GM12872 (cell line): Measurements from ENCODE around the gene ATXN1.

ENCODE experiments used
- TF ChIP-seq, protein P1 (sequence below): IDR thresholded peaks from 3 replicates; pipeline ENCODE4 v1.5.1; 2011; ENCODE audit warnings: low read depth, mild to moderate bottlenecking, low read length, moderate library complexity; ENCODE audit not compliant: insufficient read depth

ATXN1 gene

DNA sequence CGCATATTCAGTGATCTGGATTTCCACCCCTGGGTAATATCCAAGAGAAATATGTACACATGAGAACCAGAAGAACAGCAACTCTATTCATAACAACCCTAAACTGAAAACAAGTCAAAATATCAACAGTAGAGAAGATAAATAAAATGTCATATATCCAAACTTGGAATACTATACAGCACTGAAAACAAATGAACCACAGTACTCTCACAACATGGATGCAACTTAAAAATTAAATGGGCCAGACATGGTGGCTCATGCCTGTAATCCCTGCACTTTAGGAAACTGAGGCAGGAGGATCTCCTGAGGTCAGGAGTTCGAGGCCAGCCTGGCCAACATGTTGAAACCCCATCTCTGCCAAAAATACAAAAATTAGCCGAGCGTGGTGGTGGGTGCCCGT is 16.5 kb upstream of the ATXN1 start:
- TF ChIP-seq, protein P1, sequence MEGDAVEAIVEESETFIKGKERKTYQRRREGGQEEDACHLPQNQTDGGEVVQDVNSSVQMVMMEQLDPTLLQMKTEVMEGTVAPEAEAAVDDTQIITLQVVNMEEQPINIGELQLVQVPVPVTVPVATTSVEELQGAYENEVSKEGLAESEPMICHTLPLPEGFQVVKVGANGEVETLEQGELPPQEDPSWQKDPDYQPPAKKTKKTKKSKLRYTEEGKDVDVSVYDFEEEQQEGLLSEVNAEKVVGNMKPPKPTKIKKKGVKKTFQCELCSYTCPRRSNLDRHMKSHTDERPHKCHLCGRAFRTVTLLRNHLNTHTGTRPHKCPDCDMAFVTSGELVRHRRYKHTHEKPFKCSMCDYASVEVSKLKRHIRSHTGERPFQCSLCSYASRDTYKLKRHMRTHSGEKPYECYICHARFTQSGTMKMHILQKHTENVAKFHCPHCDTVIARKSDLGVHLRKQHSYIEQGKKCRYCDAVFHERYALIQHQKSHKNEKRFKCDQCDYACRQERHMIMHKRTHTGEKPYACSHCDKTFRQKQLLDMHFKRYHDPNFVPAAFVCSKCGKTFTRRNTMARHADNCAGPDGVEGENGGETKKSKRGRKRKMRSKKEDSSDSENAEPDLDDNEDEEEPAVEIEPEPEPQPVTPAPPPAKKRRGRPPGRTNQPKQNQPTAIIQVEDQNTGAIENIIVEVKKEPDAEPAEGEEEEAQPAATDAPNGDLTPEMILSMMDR = no peak

DNA sequence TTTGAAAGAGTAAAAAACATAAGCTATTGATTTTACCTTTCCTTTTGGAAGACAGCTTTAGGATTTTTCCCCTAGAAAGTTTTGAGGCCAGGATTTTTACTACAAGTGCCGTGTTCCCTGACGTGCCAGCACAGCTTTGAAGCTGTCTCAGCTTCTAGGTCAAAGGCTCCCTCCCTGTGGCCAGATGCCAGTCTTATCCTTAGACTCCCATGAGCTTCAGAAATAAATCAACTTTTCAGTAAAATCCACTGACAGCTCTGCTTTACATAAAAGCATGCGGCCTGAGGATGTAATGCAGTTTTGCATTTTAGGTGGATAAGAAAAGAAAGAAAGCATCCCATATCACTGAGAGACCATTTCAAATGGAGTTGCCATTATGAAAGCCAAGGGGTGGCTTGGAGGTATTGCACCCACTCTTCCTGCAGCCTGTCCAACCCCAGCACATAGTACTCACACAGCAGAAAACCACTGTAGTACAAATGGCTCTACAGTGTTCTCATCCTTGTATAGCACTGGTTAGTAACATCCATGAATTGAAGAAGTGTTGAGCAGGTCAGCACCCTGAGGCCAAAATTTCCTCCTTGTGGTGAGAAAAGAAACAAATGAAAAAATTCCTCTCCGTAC is 15.2 kb upstream of the ATXN1 start:
- TF ChIP-seq, protein P1 = no peak; the same call in 2 of the 3 replicates

DNA sequence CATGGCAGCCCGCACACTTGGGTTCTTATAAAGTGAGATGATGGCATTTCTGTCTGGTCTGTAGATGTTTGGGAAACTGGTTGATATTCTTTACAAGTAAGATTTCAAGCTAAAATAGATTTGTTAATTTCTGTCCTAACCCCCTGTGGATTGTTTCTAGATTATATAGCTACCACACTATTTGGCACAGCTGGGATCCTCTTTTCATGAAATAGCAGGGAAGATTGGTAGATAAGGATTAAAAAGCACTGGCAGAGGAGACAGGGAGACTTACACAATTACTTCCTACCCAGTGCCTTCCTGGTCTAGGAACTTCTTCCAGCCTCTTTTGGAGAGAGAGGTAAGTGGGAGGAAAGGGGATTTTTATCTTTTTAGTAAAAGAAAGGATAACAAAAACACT is 13.2 kb upstream of the ATXN1 start:
- TF ChIP-seq, protein P1 = no peak

DNA sequence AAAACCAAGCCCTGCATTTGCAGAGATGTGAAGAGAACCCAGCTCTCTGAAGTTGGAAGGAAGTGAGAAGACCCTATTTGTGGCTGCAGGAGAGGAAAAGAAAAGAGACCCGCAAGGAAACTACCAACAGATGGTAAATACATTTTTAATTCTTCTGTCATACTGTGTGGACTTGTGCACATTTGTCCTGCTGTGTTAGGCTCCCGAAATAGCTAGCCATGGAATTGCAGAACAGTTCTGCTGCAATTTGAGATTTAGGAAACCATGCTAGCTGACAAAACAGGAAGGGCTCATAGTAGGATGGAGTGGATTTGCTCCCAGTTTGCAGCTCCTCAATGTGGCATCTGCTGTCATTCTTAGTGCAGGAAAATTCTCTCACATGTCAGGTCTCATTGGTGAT is 12.1 kb upstream of the ATXN1 start:
- TF ChIP-seq, protein P1 = no peak

DNA sequence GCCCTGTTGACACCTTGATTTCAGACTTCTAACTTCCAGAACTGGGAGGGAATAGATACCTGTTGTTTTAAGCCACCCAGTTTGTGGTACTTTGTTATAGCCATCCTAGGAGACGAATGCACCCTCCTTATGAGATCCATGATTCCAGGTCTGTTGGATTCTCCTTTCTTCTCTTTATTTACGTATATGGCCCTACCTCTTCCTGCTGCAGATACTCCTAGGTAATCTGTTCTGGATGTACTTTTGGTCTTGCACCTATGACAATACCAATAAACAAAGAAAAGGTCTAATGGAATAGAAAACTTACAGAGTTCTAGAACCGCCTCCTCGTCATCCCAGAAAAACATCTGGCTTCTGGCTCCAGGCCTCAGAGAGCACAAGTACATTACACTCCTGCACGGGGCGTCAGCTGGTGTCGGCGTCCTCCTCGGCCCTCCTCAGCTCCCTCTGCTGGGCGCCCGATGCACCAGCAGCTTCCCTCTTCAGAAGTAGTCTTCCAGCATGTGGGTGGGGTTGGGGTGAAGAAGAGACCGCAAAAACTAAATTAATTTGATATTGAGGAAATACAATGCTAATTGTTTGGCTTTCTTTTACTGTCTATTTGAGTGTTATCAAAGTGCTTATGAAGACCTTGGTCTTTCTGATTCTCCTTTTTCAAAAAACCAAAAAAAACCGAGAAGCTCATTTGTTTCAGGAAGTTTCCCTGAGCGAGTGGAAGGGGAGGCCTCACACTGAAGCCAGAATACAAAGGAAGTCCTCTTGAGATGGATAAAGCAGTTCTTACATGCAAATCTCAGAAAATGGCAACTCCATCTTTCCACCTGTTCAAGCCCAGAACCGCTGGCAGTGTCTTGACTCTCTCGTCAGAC is 9.7 kb upstream of the ATXN1 start:
- TF ChIP-seq, protein P1 = peak; percentile 91

DNA sequence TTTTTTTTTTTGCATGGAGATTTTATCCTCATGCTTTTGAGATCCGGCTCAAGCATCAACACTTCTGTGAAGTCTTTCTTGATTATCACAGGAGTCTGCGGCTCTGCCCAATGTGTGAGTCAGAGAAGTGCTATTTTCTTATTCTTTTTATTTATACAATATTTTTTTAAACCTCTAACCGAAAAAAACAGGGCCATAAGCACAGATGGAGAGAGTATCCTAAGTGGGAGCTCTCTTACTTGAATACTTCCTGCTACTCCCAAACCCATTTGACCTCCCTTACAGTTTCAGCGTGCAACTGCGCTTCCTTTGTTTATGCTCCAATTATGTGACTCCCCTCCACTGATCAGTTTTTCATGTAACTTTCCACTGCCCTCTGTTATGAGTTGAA is 8.7 kb upstream of the ATXN1 start:
- TF ChIP-seq, protein P1 = no peak

DNA sequence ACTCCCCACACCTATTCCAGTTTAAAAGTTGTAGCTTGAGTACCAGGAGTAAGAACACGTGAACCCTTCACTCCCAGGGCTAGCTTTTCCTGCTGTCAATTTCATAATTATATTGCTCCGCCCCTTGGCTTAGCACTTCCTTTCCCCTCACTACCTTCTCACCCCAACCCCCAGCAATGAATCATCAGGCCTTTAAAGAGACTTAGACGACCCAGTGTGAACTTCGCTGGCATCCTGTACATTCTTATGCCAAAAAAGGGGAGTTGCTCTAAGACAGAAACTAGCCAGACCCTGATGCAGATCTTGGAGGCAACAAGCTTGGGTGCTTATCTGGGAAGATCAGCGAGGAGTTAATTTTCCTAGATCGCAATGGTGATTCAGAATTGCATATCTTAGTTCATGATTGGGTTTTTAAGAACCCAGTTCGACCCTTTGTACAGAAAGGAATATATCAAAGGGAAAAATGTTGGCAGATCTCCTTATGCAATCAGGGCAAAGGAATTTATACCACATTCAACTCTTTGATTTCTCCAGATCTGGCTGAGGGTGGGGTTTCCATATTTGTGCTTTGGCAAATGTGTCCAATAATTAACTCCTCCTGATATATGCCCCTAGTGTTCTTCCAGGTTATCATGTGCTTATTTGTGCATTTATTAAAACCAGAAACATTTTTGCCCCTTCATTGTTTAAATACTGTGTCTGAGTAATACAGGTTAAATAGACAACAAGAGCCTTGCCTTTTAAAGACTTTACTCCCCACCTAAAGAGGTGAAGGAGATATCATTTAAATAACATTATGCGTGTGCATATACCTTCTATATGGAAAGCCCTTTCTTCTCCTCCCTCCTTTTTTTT is 8.1 kb upstream of the ATXN1 start:
- TF ChIP-seq, protein P1 = no peak
